Left lung (tissue), 10 donors: Measurements from ENCODE around the gene CNOT8. TPM values are rescaled to one million over a fixed set of nuclear protein-coding genes. Genes with fewer than 3 reads are reported as not detected.

Experiments
- ATAC-seq: fragments of 200-7000 bp; cut with Tn5 transposase; one replicate; pipeline ENCODE4 v1.9.1; 2020; ENCODE audit warnings: moderate library complexity
- DNase-seq, 4 donors: peaks; one replicate each; pipeline ENCODE4 v3.0.0-alpha.2; 2013 to 2020
- H3K27ac ChIP-seq, 2 donors: fragments of 200-600 bp; sonication (generic) in 1 of 2; one replicate each; pipeline versions ENCODE4 v1.5.0 to v1.8.0; 2020 to 2021
- H3K27me3 ChIP-seq, 2 donors: fragments of 200-600 bp; sonication (generic) in 1 of 2; one replicate each; pipeline versions ENCODE4 v1.5.0 to v1.8.0; 2020 to 2021
- H3K36me3 ChIP-seq, 2 donors: fragments of 200-600 bp; sonication (generic) in 1 of 2; one replicate each; pipeline versions ENCODE4 v1.5.0 to v1.8.0; 2020 to 2021
- H3K4me1 ChIP-seq, 2 donors: fragments of 200-600 bp; one replicate each; pipeline ENCODE4 v1.8.0; 2021
- H3K4me3 ChIP-seq, 2 donors: fragments of 200-600 bp; sonication (generic) in 1 of 2; one replicate each; pipeline versions ENCODE4 v1.5.0 to v1.8.0; 2020 to 2021; ENCODE audit warnings: mild to moderate bottlenecking in 1 of 2
- H3K9me3 ChIP-seq, 2 donors: fragments of 200-600 bp; sonication (generic) in 1 of 2; one replicate each; pipeline versions ENCODE4 v1.5.0 to v1.8.0; 2020 to 2021
- CTCF ChIP-seq, 2 donors: fragments of 200-600 bp; sonication (generic) in 1 of 2; IDR thresholded peaks; one replicate each; pipeline versions ENCODE4 v1.5.0 to v1.8.0; 2021; ENCODE audit warnings: antibody characterized with exemption in 2 of 2
- intact Hi-C, 2 donors: fragments of 100-400 bp; cut with DNase I; formaldehyde crosslinking; loops; one replicate each; pipeline versions ENCODE4 v1.11.2 to v1.14.2; 2022
- polyA plus RNA-seq, 6 donors: library from polyadenylated mRNA; unstranded; fragments of 120-200 nt; gene quantifications; one replicate each; pipeline ENCODE4 v1.2.1, GENCODE V29; 2013; ENCODE audit not compliant: insufficient read length in 6 of 6
- total RNA-seq, 2 donors: library from RNA; stranded (reverse); fragmentation: NEBNext Ultra II Directional; extraction: Animal tissue kit (Norgen Biotek cat#: 25700); gene quantifications; one replicate each; pipeline ENCODE4 v1.2.1, GENCODE V29; 2021
- donor health status: DM: no; HTN: yes; CAD: no.
- donor health status: DM: no; HTN: no; CAD: no.

CNOT8 gene
- total and polyA plus RNA-seq, 8 donors: 65.8 to 95.4 (median 85.4) TPM

GRCh38 chr5:154858972-154859871, 795 bp downstream of the CNOT8 start:
- ATAC-seq (no peak), DNase-seq (peak in 1 of 4 donors; percentile 21)
- H3K9me3 ChIP-seq: no peaks in the 10 kb centered on the region
- peaks cover 27 to 56% of the 10 kb centered on the region in 2 donors for H3K4me1 ChIP-seq
- no peaks in the 10 kb centered on the region for H3K27me3 ChIP-seq
- peak overlapping the region; percentile 99 to 100 for H3K27ac ChIP-seq
- intact Hi-C loops: no loop called here
- peak overlapping the region; percentile 54 to 59 for H3K4me3 ChIP-seq
- no peak for TF ChIP-seq CTCF (IDR thresholded peaks at IDR 0.05)
- peaks cover 0 to 12% of the 10 kb centered on the region in 2 donors for H3K36me3 ChIP-seq

- TF ChIP-seq CTCF (IDR thresholded peaks at IDR 0.05): no peak
- peak in 2 of 4 donors; percentile 67 to 70 for DNase-seq
- peak overlapping the region; percentile 99 to 100 for H3K27ac ChIP-seq
- H3K4me1 ChIP-seq: peaks cover 27 to 59% of the 10 kb centered on the region in 2 donors
- no peaks in the 10 kb centered on the region for H3K27me3 ChIP-seq
- peaks cover 0 to 21% of the 10 kb centered on the region in 2 donors for H3K36me3 ChIP-seq
- ATAC-seq: peak; percentile 7
- intact Hi-C loops: no loop called here
- peak overlapping the region; percentile 54 to 59 for H3K4me3 ChIP-seq
- no peaks in the 10 kb centered on the region for H3K9me3 ChIP-seq
These were observed 1.7 kb downstream of the CNOT8 start for GRCh38 chr5:154860123-154860522.

GRCh38 chr5:154860765-154861164, 2.3 kb downstream of the CNOT8 start:
- no peak for ATAC-seq
- TF ChIP-seq CTCF (IDR thresholded peaks at IDR 0.05): no peak
- Histone ChIP-seq H3K4me1 (peaks cover 27 to 63% of the 10 kb centered on the region in 2 donors), H3K36me3 (peaks cover 0 to 28% of the 10 kb centered on the region in 2 donors), H3K27me3 (no peaks in the 10 kb centered on the region), H3K9me3 (no peaks in the 10 kb centered on the region), H3K4me3 (peak overlapping the region; percentile 54 to 59), H3K27ac (peak overlapping the region; percentile 99 to 100)
- intact Hi-C loops: no loop called here
- no peak for DNase-seq

GRCh38 chr5:154861946-154862345, 3.5 kb downstream of the CNOT8 start:
- Histone ChIP-seq H3K9me3 (no peaks in the 10 kb centered on the region), H3K27ac (peak overlapping the region in 1 of 2 donors; percentile 18), H3K4me1 (peaks cover 33 to 66% of the 10 kb centered on the region in 2 donors), H3K4me3 (peak overlapping the region in 1 of 2 donors; percentile 7), H3K36me3 (peaks cover 0 to 40% of the 10 kb centered on the region in 2 donors), H3K27me3 (no peaks in the 10 kb centered on the region)
- intact Hi-C loops: no loop called here
- no peak for ATAC-seq
- TF ChIP-seq CTCF (IDR thresholded peaks at IDR 0.05): no peak
- no peak for DNase-seq

- peaks cover 33 to 66% of the 10 kb centered on the region in 2 donors for H3K4me1 ChIP-seq
- intact Hi-C loops: no loop called here
- H3K27ac ChIP-seq: peak overlapping the region; percentile 15 to 39
- no peak for ATAC-seq
- no peak overlapping the region for H3K4me3 ChIP-seq
- no peaks in the 10 kb centered on the region for H3K27me3 ChIP-seq
- DNase-seq: no peak
- H3K36me3 ChIP-seq: peaks cover 0 to 45% of the 10 kb centered on the region in 2 donors
- H3K9me3 ChIP-seq: no peaks in the 10 kb centered on the region
- TF ChIP-seq CTCF (IDR thresholded peaks at IDR 0.05): no peak
These were observed 4.3 kb downstream of the CNOT8 start for GRCh38 chr5:154862766-154863165.
